GM12875 (cell line): ENCODE data around the gene RPL22L1.
"Not testable (repeated sequence)": the region's sequence is repeated elsewhere in the genome, so short reads cannot be mapped to it uniquely, and the experiment has no call there.

Source experiments
- H3K4me3 ChIP-seq: one replicate; pipeline ENCODE4 v1.5.1; 2011; ENCODE audit warnings: low read depth, low read length, control low read depth
- TF ChIP-seq, protein P1 (sequence below): IDR thresholded peaks from 2 replicates; pipeline ENCODE4 v1.5.1; 2011; ENCODE audit warnings: low read depth, mild to moderate bottlenecking, control low read depth, inconsistent platforms, low read length, moderate library complexity, borderline replicate concordance; ENCODE audit not compliant: insufficient read depth

The RPL22L1 gene

GRCh38 chr3:170897978-170898377, 28.0 kb upstream of the RPL22L1 start:
- TF ChIP-seq, protein P1, sequence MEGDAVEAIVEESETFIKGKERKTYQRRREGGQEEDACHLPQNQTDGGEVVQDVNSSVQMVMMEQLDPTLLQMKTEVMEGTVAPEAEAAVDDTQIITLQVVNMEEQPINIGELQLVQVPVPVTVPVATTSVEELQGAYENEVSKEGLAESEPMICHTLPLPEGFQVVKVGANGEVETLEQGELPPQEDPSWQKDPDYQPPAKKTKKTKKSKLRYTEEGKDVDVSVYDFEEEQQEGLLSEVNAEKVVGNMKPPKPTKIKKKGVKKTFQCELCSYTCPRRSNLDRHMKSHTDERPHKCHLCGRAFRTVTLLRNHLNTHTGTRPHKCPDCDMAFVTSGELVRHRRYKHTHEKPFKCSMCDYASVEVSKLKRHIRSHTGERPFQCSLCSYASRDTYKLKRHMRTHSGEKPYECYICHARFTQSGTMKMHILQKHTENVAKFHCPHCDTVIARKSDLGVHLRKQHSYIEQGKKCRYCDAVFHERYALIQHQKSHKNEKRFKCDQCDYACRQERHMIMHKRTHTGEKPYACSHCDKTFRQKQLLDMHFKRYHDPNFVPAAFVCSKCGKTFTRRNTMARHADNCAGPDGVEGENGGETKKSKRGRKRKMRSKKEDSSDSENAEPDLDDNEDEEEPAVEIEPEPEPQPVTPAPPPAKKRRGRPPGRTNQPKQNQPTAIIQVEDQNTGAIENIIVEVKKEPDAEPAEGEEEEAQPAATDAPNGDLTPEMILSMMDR: no peak
- H3K4me3 ChIP-seq: no peak overlapping the region

DNA sequence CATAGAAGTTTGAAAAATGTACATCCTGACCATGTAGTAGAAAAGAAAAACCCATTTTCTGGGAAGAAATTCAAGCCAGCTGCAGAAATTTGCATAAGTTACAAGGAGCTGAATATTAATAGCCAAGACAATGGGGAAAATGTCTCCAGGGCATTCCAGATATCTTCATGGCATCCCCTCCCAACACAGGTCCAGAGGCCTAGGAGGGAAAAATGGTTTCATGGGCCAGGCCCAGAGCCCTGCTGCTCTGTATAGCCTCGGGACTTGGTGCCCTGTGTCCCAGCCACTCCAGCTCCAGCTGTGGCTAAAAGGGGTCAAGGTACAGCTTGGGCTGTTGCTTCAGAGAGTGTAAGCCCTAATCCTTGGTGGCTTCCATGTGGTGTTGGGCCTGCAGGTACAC, 27.2 kb upstream of the RPL22L1 start:
- H3K4me3 ChIP-seq: not testable (repeated sequence)

DNA sequence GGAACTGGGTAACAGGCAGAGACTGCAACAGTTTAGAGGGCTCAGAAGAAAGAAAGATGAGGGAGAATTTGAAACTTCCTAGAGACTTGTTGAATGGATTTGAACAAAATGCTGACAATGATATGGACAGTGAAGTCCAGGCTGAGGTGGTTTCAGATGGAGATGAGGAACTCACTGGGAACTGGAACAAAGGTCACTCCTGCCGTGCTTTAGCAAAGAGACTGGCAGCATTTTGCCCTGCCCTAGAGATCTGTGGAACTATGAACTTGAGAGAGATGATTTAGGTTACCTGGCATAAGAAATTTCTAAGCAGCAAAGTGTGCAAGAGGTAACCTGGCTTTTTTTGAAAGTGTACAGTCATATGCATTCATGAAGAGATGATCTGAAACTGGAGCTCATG, 26.8 kb upstream of the RPL22L1 start:
- H3K4me3 ChIP-seq: no peak overlapping the region
- TF ChIP-seq, protein P1: no peak

DNA sequence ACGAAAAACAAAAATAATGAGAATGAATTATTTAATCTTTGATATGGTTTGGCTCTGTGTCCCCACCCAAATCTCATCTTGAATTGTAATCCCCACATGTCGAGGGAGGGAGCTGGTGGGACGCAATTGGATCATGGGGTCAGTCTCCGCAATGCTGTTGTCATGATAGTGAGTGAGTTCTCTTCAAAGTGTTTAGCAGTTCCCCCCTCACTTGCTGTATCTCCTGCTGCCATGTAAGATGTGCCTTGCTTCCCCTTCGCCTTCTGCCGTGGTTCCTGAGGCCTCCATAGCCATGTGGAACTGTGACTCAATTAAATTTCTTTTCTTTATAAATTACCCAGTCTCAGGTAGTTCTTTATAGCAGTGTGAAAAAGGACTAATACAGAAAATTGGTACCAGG, 26.3 kb upstream of the RPL22L1 start:
- not testable (repeated sequence) for H3K4me3 ChIP-seq

GRCh38 chr3:170893895-170894294, 23.9 kb upstream of the RPL22L1 start:
- TF ChIP-seq, protein P1: no peak
- no peak overlapping the region for H3K4me3 ChIP-seq

DNA sequence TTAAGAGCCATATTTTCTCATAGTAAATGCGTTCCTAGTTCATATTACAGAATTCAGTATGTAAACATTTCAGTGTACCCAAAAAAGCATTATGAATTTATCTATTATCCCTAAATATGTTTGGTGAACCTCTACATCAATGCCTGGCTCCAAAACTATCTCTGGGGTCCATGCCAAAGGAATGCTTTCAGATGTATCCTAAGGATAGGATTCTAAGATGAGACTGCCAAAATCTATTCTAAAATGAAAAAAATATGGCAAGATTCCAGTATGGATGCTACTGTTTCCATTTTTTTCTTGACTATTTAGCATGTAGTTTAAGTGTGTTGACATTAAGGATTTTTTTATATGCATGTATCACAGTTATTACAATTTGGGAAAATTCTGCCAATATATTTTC, 19.6 kb upstream of the RPL22L1 start:
- H3K4me3 ChIP-seq: no peak overlapping the region
- TF ChIP-seq, protein P1: no peak

GRCh38 chr3:170889132-170889531, 19.1 kb upstream of the RPL22L1 start:
- no peak overlapping the region for H3K4me3 ChIP-seq
- TF ChIP-seq, protein P1: no peak

- H3K4me3 ChIP-seq: not testable (repeated sequence)
Measured at GRCh38 chr3:170884109-170884930, 14.3 kb upstream of the RPL22L1 start.

GRCh38 chr3:170878688-170879087, 8.7 kb upstream of the RPL22L1 start:
- not testable (repeated sequence) for H3K4me3 ChIP-seq

DNA sequence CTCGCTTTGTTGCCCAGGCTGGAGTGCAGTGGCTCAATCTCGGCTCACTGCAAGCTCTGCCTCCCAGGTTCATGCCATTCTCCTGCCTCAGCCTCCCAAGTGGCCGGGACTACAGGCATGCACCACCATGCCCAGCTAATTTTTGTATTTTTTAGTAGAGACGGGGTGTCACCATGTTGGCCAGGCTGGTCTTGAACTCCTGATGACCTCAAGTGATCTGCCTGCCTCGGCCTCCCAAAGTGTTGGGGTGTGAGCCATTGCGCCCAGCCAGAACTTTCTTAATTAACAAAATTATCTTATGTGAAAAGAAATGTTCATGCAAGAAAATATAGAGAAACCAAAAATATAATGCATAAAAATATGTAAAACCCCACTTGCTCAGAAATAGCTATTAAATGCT, 7.3 kb upstream of the RPL22L1 start:
- H3K4me3 ChIP-seq: not testable (repeated sequence)
